ENCODE data around the gene LRIT3.

DNA sequence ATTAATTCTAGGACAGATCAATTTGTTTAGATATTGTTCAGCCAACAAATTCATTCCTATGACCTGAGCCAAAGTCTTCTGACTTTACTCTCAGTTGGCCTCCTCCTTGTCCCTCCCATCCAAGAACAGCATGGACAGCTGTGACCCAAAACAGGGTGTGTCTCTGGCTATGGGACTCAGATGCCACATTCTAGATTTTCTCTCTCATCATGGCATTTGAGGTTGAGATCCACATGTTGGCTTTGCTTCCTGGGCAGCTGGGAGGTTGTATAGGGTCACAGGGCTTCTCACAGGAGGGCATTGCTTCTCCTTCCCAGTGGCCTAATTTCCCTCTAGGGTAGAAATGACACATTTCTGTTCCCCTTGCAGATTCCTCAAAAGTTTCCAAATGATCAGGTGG, 42.2 kb downstream of the LRIT3 start:
- TF ChIP-seq, protein P1, sequence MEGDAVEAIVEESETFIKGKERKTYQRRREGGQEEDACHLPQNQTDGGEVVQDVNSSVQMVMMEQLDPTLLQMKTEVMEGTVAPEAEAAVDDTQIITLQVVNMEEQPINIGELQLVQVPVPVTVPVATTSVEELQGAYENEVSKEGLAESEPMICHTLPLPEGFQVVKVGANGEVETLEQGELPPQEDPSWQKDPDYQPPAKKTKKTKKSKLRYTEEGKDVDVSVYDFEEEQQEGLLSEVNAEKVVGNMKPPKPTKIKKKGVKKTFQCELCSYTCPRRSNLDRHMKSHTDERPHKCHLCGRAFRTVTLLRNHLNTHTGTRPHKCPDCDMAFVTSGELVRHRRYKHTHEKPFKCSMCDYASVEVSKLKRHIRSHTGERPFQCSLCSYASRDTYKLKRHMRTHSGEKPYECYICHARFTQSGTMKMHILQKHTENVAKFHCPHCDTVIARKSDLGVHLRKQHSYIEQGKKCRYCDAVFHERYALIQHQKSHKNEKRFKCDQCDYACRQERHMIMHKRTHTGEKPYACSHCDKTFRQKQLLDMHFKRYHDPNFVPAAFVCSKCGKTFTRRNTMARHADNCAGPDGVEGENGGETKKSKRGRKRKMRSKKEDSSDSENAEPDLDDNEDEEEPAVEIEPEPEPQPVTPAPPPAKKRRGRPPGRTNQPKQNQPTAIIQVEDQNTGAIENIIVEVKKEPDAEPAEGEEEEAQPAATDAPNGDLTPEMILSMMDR (IDR thresholded peaks at IDR 0.05) = no peak
- no peak for TF ChIP-seq POLR2A (IDR thresholded peaks at IDR 0.05)
